Skin of body (tissue), 2 donors: ENCODE results near the gene NWD2. TPM values are rescaled to one million over a fixed set of nuclear protein-coding genes. Genes with fewer than 3 reads are reported as not detected.
"Not testable (repeated sequence)": the region's sequence is repeated elsewhere in the genome, so short reads cannot be mapped to it uniquely, and the experiment has no call there.

Experiments used
- DNase-seq: peaks from one replicate; lab custom pipeline; 2025; lab: John Stamatoyannopoulos, UW
- total RNA-seq: library from RNA; depleted of rRNA; stranded (reverse); fragments of >200 nt; gene quantifications from one replicate; pipeline ENCODE4 v1.2.3, GENCODE V29; 2014

NWD2 gene
- total RNA-seq, 1 donor from 2014 or later: 0.30 TPM

GRCh38 chr4:37467824-37468223, 223.3 kb downstream of the NWD2 start:
- no peak for DNase-seq

- DNase-seq: no peak
Measured at GRCh38 chr4:37469286-37469685, 224.7 kb downstream of the NWD2 start.

GRCh38 chr4:37470245-37470644, 225.7 kb downstream of the NWD2 start:
- DNase-seq: no peak

GRCh38 chr4:37471093-37471492, 226.6 kb downstream of the NWD2 start:
- no peak for DNase-seq

GRCh38 chr4:37471971-37472370, 227.4 kb downstream of the NWD2 start:
- DNase-seq: no peak

- no peak for DNase-seq
Measured at GRCh38 chr4:37473807-37474206, 229.3 kb downstream of the NWD2 start.

- no peak for DNase-seq
Measured at GRCh38 chr4:37475087-37475486, 230.5 kb downstream of the NWD2 start.

GRCh38 chr4:37475776-37476175, 231.2 kb downstream of the NWD2 start:
- DNase-seq: no peak

GRCh38 chr4:37476256-37476655, 231.7 kb downstream of the NWD2 start:
- DNase-seq: no peak

- no peak for DNase-seq
Measured at GRCh38 chr4:37476691-37477090, 232.1 kb downstream of the NWD2 start.

GRCh38 chr4:37477126-37477525, 232.6 kb downstream of the NWD2 start:
- no peak for DNase-seq

GRCh38 chr4:37478151-37478550, 233.6 kb downstream of the NWD2 start:
- no peak for DNase-seq

- no peak for DNase-seq
Measured at GRCh38 chr4:37480509-37480908, 236.0 kb downstream of the NWD2 start.

- DNase-seq: no peak
Measured at GRCh38 chr4:37481547-37482122, 237.1 kb downstream of the NWD2 start.

GRCh38 chr4:37482236-37482913, 237.8 kb downstream of the NWD2 start:
- no peak for DNase-seq

- no peak for DNase-seq
Measured at GRCh38 chr4:37483610-37484009, 239.1 kb downstream of the NWD2 start.

- DNase-seq: no peak
Measured at GRCh38 chr4:37486166-37486565, 241.6 kb downstream of the NWD2 start.

- no peak for DNase-seq
Measured at GRCh38 chr4:37487668-37488067, 243.1 kb downstream of the NWD2 start.

- no peak for DNase-seq
Measured at GRCh38 chr4:37489697-37490096, 245.2 kb downstream of the NWD2 start.

- DNase-seq: no peak
Measured at GRCh38 chr4:37490391-37491347, 246.1 kb downstream of the NWD2 start.

- DNase-seq: not testable (repeated sequence)
Measured at GRCh38 chr4:37495353-37495752, 250.8 kb downstream of the NWD2 start.
